GM19239 (cell line): Measurements from ENCODE around the gene BANK1.

Source experiments
- DNase-seq: peaks from one replicate; pipeline ENCODE4 v3.0.0; 2011; ENCODE audit warnings: low spot score; ENCODE audit not compliant: insufficient read length
- FAIRE-seq: peaks from 2 replicates; lab custom pipeline; 2011; peaks lifted over from hg19 to GRCh38; lab: Jason Lieb, UNC

BANK1 gene

DNA sequence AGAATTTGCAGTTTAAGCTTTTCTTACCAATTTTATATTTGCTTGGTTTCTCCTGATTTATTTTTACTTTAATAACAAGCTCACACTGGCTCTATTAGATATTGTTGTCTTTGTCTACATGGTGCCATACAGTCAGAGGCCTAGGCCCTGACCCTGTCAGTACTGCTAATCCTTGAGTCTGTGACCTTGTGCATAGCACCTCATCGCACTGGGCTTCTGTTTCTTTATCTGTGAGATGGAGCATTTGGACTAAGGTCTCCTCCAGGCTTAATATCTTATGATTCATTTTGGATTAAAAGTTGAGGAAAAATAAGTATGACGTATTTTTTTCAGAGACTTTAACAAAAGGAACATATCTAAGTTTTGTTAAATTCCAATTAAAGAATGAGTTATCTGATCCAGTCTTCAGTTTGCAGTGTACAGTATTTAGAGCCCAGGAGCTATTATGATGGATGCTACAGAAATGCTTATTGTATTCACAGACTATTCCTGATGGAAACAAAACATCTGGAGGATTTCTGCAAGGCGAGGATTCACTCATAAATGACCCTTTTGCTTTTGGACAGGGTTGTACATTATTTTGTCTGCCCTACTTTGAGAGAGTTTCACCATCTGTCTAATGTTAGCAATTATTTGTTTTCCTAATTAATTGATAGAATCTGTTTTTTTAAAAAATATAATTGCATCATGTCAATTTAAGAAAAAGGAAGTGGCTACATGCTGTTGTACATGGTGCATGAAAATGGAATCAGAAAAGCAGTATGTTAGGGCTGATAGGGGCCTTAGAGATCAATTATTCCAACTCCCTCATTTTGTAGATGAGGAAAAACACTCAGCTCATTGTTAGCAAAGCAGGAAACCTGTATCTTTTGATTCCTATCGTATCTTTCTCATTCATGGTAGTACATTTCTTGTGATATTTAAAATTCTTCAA is 203.6 kb downstream of the BANK1 start:
- FAIRE-seq (no peak), DNase-seq (no peak)

DNA sequence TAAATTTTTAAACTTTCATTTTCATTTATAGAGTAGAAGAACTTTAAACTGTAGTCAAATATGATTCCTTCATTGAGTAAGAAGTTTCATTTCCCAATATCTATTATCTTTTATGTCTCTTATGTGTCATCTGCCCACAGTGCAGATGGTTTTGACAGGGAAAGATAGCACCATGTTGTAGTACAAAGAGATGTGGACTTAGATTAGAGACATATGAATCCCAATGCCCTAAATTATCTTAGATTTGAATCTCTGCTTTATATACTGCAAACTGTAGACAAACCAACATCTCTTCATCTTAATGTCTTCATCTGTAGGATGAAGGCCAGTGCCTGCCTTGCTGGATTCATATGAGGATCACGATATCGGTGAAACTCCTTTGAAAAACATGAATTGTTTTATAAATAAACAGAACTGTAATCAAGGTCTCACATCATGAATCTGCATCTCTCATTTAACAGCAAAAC is 217.5 kb downstream of the BANK1 start:
- peak; percentile 74 for FAIRE-seq
- DNase-seq, result no peak

- no peak for DNase-seq
- FAIRE-seq, result no peak
These were observed 218.2 kb downstream of the BANK1 start for GRCh38 chr4:102008711-102009110.

DNA sequence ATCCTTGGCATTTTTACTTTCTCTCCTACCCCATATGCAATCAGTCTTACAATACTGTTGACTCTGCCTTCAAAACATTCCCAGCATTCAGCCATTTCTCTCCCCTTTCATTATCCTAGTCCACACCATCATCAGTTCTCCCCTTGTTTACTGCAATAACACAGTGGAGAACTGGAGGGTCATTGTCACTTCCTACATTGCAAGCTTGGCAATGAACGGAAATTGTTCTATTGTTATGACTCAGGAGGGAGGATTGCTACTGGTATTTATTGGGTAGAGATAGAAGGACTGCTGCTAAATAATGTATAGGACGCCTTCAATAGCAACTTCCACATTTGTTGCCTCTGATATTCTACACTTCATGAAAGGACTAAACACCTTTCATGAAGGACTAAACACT is 231.8 kb downstream of the BANK1 start:
- DNase-seq, result no peak
- FAIRE-seq, result no peak

- FAIRE-seq (no peak), DNase-seq (no peak)
These were observed 237.4 kb downstream of the BANK1 start for GRCh38 chr4:102027961-102028360.

GRCh38 chr4:102031406-102031805 is 240.9 kb downstream of the BANK1 start:
- FAIRE-seq, result no peak
- no peak for DNase-seq

- FAIRE-seq (no peak), DNase-seq (no peak)
These were observed 245.5 kb downstream of the BANK1 start for GRCh38 chr4:102036016-102036415.

DNA sequence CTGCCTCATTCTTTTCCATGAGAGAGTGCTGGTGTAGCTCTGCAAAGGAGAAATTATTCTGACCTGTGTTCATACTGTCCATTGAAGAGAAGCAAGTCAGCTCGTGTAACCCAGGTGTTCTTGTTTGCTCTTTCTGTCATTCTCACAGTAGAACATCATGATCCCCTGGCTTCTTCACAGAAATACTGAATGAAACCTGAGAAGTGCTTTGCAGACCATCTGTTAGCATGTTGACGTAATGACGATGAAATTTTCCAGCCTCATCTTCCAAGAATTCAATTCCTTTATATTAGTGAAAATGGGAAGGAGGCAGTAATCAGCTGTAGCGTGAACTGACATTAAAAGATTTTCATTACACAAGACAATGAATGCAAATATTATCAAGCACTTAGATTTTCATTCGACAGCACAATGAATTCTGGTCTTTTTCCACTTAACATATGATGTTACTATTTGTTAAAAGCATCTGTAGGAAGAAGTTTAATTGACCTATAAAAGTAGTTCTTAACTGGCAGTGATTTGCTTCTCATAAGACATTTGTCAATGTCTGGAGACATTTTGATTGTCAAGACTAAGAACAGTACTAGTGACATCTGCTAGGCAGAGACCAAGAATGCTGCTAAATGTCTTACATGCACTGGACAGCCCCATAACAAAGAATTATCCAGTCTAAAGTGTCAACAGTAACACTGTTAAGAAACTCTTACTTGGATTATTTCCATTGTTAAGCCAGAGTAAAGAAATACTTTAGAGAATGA is 246.3 kb downstream of the BANK1 start:
- FAIRE-seq (no peak), DNase-seq (no peak)

DNA sequence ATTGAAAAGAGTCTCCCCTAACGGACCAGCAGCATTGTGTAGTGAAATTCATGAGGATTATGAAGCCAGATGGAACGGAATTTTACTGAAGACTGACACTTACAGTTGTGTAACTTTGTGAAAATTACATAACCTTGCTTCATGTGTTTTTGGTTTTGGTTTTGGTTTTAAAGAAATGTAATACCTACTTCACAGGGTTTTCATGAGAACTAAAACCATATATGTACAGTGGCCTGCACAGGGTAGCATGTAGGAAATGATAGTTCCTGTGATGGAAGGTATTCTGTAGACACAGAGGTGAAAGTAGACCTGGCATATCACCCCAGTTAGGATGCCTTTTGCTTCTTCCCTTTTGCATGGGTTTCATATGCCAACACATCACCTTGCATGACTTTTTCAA is 247.0 kb downstream of the BANK1 start:
- no peak for FAIRE-seq
- no peak for DNase-seq

DNA sequence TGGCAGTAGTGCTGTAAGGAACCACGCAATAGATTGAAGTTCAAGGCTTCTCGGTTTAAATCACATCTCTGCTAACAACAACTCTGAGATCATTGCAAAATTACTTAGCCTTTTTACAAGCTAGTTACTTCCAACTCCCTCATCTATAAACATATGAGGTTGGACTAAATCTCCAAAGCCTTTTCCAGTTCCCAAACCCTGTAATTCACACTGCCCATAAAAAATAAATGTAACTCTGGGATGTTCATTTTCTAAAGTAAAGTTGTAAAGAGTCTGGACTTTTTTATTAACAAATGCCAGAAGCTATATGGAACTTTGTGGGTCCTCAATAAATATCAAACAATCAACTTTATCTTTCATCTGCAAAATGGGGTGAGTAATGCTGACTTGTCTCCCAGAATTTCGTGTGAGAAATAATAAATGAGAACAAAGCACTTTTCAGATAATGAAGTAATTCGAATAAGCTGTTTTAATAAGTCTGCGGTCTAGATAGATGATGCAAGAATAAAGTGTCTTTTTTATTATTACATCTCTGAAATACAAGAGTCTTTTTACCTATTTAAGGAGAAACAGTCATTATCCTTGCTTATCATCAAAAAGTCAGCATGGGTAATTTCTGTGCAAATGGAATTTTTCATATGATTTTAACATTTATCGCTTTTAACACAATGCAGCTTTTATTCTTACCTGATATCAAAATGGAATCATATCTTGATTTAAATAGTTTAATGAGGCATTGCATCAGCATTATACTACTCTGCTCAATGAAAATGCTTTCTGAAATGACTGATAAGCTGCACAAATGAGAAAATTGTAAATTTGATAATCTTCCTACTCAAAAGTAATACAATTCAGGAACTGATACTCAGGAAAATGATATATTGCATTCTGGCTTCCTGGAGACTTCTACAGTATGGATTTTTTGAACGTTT is 252.6 kb downstream of the BANK1 start:
- no peak for FAIRE-seq
- DNase-seq, result no peak

DNA sequence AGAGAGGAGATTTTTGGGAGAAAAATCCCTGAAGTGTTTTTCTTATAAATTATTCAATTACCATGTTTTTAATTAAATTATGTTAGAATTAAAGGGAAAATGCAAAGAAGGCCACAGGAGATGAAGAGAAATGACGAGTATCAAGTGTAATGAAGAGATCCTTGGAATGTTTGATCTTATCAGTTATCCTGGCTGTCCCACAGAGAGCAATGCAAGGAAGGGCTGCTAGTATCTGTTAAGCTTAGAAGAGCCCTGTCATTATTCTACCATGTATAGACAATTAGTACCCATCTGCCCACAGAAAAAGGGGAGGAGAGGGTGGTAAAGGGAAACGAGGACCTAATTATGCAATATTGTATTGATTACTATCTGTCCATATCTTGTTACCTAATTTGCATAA is 257.1 kb downstream of the BANK1 start:
- FAIRE-seq (no peak), DNase-seq (no peak)

GRCh38 chr4:102055805-102056204 is 265.3 kb downstream of the BANK1 start:
- DNase-seq, result no peak
- FAIRE-seq, result no peak

- FAIRE-seq, result no peak
- DNase-seq, result no peak
These were observed 266.6 kb downstream of the BANK1 start for GRCh38 chr4:102057122-102057521.

DNA sequence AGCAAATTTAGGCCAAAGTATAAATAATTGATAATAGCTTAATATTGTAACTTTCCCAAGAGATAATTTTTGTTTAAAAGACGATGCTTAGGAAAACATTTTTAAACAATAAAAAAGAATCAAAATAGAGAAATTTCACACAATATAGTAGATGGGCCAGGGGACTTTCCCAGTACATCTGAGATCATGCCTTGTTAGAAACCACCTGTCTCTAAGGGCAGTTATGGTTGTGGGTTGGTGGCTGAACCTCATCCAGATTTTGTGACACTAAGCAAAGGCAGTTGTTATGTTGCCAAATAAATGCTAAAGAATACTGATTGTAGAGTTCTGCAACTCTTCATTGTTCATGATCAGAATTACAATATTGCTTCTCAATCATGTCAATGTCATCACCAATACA is 270.6 kb downstream of the BANK1 start:
- FAIRE-seq, result no peak

DNA sequence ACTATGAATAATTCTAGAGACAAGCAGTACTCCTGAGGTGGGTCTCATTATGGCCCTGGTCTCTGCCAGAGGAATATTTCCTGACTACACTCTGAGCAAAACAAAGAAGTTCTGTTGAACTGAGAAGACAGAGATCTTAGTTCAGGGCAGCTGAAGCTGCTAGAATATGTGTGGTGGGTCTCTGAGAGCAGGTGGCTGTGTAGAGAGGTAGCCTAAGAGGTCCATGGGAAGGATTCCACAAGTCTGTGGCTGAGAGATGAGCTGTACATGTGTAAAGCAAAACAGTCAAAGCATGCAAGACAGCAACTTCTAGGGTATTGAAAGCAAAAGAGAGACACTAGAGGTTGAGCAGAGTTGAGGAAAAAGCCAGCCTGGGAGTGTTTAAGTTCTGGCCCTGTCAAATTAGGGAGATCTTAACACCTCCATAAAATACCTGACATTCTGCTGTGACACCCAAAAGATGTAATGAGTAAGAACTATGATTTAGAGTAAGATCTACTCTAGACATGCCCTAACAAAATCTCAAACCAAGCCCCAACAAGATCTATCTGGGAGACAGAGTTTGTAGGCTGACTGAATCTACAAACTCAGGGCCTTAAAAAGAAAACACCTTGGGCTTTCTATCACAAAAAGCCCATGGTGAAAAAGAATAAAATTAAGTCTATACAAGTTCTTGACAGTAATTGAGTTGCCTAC is 274.4 kb downstream of the BANK1 start:
- FAIRE-seq (no peak), DNase-seq (no peak)

More for the DNA sequence above, 270.6 kb downstream of the BANK1 start:
- no peak for DNase-seq

DNA sequence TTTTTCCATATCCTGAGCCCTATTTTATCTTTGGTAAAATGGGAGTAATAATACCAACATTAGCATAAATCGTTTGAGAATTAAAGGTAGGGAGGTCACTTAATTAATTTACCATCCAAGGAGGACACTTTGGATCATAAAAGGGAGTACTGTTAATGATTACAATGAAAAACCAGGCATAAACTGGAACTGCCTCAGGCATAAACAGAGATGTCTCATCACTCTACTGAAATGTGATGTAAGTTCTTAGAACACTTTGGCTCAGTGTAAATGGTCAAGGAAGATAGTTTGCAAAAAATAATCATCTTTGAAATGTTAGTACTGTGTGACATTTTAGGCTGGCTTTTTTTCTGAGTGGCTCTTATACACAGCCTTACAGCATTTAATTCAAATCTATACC is 286.1 kb downstream of the BANK1 start:
- FAIRE-seq (no peak), DNase-seq (no peak)

GRCh38 chr4:102080184-102080583 is 289.7 kb downstream of the BANK1 start:
- FAIRE-seq (no peak), DNase-seq (no peak)

GRCh38 chr4:102089850-102090621 is 299.5 kb downstream of the BANK1 start:
- FAIRE-seq (no peak), DNase-seq (no peak)

- DNase-seq (no peak), FAIRE-seq (no peak)
These were observed 301.1 kb downstream of the BANK1 start for GRCh38 chr4:102091656-102092055.
